ENCODE results near the gene PLXND1.

PLXND1 gene

DNA sequence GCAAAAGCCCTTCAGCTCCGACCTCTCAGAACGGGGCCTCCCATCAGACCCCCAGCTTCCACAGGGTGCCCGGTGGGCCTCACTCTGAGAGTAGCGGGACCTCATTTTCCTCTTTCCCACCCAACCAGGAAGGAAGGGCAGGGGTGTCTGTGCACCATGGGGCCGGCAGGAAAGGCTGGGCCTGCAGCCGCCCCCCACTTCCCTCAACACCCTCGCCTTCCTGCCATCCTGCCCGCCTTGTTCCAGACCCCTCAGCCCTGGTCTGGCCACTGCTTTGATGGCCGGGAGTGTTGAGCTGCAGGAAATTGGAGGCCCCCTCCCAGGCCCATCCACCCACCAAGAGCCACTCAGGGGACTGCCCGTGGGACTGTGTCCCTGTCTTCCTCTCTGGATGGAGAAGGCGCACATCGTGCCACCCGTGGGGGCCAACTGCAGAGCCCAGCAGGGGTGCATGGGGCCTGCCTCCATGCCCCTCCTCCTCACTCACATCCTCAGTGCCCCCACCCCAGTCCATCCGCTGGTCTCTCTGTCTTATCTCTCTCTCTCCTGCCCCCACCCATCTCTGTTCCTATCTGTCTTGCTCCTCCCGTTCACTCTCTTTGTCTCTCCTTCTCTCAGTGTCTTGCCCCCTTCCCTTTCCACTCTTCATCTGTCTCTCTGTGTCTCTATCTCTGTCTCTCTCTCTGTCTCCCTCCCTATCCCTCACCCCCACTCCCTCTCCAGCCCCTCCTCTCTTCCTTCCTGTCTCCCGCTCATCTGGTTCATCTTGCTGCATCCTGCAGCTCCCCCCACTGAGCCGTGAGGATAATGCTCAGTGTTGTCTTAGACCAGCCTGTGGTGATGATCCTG, 1.8 kb upstream of the PLXND1 start:
- Histone ChIP-seq H3K27me3 (ENCODE audit: insufficient read depth, low read length, poor library complexity) (no peaks in the 10 kb centered on the region), H3K4me2 (ENCODE audit: insufficient read depth, low read length) (peak overlapping the region; percentile 31), H2AFZ (ENCODE audit: low read depth, low read length) (no peak overlapping the region), H3K4me3 (ENCODE audit: low read depth in 1 of 2, low read length in 2 of 2) (no peak overlapping the region), H3K36me3 (ENCODE audit: insufficient read depth, low read length) (peaks cover 23% of the 10 kb centered on the region), H3K79me2 (ENCODE audit: insufficient read depth, low read length) (peaks cover 37% of the 10 kb centered on the region), H3K4me1 (ENCODE audit: insufficient read depth, low read length) (peaks cover 44% of the 10 kb centered on the region), H4K20me1 (ENCODE audit: insufficient read depth, low read length) (peaks cover 28% of the 10 kb centered on the region), H3K27ac (ENCODE audit: low read length) (peak overlapping the region; percentile 27; the same call in 1 of the 2 replicates), H3K9ac (ENCODE audit: low read depth, low read length) (peak overlapping the region; percentile 22; the same call in 1 of the 2 replicates), H3K9me3 (ENCODE audit: insufficient read depth, low read length, severe bottlenecking) (no peaks in the 10 kb centered on the region)
- ATAC-seq (ENCODE audit: insufficient read depth, low read depth), result peak; percentile 47
- TF ChIP-seq, protein P1, sequence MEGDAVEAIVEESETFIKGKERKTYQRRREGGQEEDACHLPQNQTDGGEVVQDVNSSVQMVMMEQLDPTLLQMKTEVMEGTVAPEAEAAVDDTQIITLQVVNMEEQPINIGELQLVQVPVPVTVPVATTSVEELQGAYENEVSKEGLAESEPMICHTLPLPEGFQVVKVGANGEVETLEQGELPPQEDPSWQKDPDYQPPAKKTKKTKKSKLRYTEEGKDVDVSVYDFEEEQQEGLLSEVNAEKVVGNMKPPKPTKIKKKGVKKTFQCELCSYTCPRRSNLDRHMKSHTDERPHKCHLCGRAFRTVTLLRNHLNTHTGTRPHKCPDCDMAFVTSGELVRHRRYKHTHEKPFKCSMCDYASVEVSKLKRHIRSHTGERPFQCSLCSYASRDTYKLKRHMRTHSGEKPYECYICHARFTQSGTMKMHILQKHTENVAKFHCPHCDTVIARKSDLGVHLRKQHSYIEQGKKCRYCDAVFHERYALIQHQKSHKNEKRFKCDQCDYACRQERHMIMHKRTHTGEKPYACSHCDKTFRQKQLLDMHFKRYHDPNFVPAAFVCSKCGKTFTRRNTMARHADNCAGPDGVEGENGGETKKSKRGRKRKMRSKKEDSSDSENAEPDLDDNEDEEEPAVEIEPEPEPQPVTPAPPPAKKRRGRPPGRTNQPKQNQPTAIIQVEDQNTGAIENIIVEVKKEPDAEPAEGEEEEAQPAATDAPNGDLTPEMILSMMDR (IDR thresholded peaks at IDR 0.05; ENCODE audit: borderline replicate concordance, extremely low read depth, low read length, poor library complexity, severe bottlenecking), result peak; percentile 80
- TF ChIP-seq EZH2 (IDR thresholded peaks at IDR 0.05; ENCODE audit: borderline replicate concordance, low read depth, low read length, severe bottlenecking), result no peak
- DNase-seq, result peak; percentile 75

DNA sequence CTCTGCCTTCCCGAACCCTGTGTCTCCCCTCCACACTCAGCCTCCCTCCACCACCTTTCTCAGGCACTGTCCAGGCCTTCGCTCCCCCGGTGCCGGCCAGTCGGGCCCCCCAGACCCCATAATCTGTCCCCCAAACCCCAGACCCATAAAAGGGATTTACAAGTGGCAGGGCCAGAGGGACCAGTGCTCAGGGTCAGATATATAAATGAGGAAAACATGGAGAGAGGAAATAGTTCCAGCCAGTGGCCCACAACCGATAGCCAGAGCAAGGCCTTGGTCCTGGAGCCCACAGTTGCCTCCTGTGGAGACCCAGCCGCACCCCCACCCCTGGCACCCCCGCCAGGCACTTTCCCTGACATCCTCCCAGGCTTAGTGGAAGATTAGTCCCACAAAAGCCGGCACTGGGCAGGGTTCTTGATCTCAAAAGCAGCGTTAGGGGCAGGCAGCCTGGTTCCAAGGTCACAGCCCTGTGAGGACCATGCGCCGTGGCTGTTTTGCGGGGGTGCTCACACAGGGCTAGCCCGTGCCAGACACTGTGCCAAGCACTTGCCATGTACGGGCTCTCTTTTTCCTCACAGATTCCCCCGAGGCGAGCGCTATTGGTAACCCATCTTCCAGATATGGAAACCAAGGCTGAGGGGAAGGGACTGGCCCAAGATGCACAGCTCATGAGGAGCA, 1.1 kb upstream of the PLXND1 start:
- Histone ChIP-seq H3K4me2 (ENCODE audit: insufficient read depth, low read length) (peak overlapping the region; percentile 77), H3K27ac (ENCODE audit: low read length) (peak overlapping the region; percentile 80), H3K4me1 (ENCODE audit: insufficient read depth, low read length) (peaks cover 52% of the 10 kb centered on the region), H3K27me3 (ENCODE audit: insufficient read depth, low read length, poor library complexity) (no peaks in the 10 kb centered on the region), H3K9ac (ENCODE audit: low read depth, low read length) (peak overlapping the region; percentile 67), H3K9me3 (ENCODE audit: insufficient read depth, low read length, severe bottlenecking) (no peaks in the 10 kb centered on the region), H2AFZ (ENCODE audit: low read depth, low read length) (peak overlapping the region; percentile 86), H3K4me3 (ENCODE audit: low read depth in 1 of 2, low read length in 2 of 2) (peak overlapping the region; percentile 31 to 66; a peak in 3 of 4 replicates), H3K36me3 (ENCODE audit: insufficient read depth, low read length) (peaks cover 30% of the 10 kb centered on the region), H4K20me1 (ENCODE audit: insufficient read depth, low read length) (peaks cover 36% of the 10 kb centered on the region), H3K79me2 (ENCODE audit: insufficient read depth, low read length) (peaks cover 45% of the 10 kb centered on the region)
- ATAC-seq (ENCODE audit: insufficient read depth, low read depth) (no peak), DNase-seq (no peak)
- TF ChIP-seq, protein P1 (IDR thresholded peaks at IDR 0.05; ENCODE audit: borderline replicate concordance, extremely low read depth, low read length, poor library complexity, severe bottlenecking), result no peak
- TF ChIP-seq EZH2 (IDR thresholded peaks at IDR 0.05; ENCODE audit: borderline replicate concordance, low read depth, low read length, severe bottlenecking), result no peak

DNA sequence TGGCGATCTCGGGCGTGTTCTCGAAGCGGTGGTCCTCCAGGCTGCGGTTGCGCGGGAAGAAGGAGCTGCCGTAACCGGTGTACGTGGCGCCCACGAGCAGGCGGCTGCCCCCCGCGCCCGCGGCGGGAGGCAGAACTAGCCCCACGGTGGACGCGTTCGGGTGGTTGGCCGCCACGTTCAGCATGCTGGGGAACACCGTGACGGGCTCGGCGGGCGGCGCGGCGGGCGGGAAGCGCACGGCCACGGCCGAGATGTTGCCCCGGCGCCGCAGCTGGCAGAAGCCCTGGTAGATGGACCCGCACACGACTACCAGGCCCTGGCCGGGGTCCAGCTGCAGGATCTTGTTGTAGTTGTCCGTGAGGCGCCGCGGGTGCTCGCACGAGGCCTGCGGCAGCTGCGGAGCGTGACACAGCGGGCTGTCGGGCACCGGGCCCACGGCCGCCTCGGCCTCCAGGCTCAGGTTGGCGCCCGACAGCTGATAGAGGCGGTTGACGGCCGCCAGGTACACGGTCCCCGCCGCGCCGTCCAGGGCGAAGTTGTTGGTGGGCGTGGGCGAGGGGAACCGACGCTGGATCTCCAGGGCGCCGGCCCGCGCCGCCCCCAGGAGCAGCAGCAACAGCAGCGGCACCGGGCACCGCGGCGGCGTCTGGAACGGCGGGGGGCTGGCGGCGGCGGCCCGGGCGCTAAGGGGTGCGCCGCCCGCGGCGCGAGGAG, 397 bp downstream of the PLXND1 start:
- DNase-seq (peak; percentile 45), ATAC-seq (ENCODE audit: insufficient read depth, low read depth) (peak; percentile 4)
- peaks cover 45% of the 10 kb centered on the region for H3K36me3 ChIP-seq (ENCODE audit: insufficient read depth, low read length)
- peak overlapping the region; percentile 59 to 100 for H3K4me3 ChIP-seq (ENCODE audit: low read depth in 1 of 2, low read length in 2 of 2)
- H3K4me1 ChIP-seq (ENCODE audit: insufficient read depth, low read length), result peaks cover 67% of the 10 kb centered on the region
- TF ChIP-seq EZH2 (IDR thresholded peaks at IDR 0.05; ENCODE audit: borderline replicate concordance, low read depth, low read length, severe bottlenecking), result no peak
- TF ChIP-seq, protein P1 (IDR thresholded peaks at IDR 0.05; ENCODE audit: borderline replicate concordance, extremely low read depth, low read length, poor library complexity, severe bottlenecking), result peak; percentile 1
- H3K27ac ChIP-seq (ENCODE audit: low read length), result peak overlapping the region; percentile 84
- peak overlapping the region; percentile 100 for H3K4me2 ChIP-seq (ENCODE audit: insufficient read depth, low read length)
- H3K9me3 ChIP-seq (ENCODE audit: insufficient read depth, low read length, severe bottlenecking), result no peaks in the 10 kb centered on the region
- peak overlapping the region; percentile 76 for H2AFZ ChIP-seq (ENCODE audit: low read depth, low read length)
- peak overlapping the region; percentile 92 for H3K9ac ChIP-seq (ENCODE audit: low read depth, low read length)
- peaks cover 51% of the 10 kb centered on the region for H4K20me1 ChIP-seq (ENCODE audit: insufficient read depth, low read length)
- no peaks in the 10 kb centered on the region for H3K27me3 ChIP-seq (ENCODE audit: insufficient read depth, low read length, poor library complexity)
- peaks cover 59% of the 10 kb centered on the region for H3K79me2 ChIP-seq (ENCODE audit: insufficient read depth, low read length)
